Measurements from ENCODE around the gene PSMD12. TPM values are rescaled to one million over a fixed set of nuclear protein-coding genes. Genes with fewer than 3 reads are reported as not detected.
"Not testable (repeated sequence)": the region's sequence is repeated elsewhere in the genome, so short reads cannot be mapped to it uniquely, and the experiment has no call there.

PSMD12 gene
- total RNA-seq, 1 experiment from 2014 or later = 49.4 TPM

GRCh38 chr17:67358612-67359011 is 7.8 kb downstream of the PSMD12 start:
- DNase-seq (ENCODE audit: low read depth) = no peak

- DNase-seq (ENCODE audit: low read depth) = no peak
Measured at GRCh38 chr17:67353929-67354574, 12.3 kb downstream of the PSMD12 start.

GRCh38 chr17:67353161-67353560 is 13.2 kb downstream of the PSMD12 start:
- no peak for DNase-seq (ENCODE audit: low read depth)

GRCh38 chr17:67349420-67349819 is 17.0 kb downstream of the PSMD12 start:
- no peak for DNase-seq (ENCODE audit: low read depth)

- DNase-seq (ENCODE audit: low read depth) = no peak
Measured at GRCh38 chr17:67347826-67348225, 18.6 kb downstream of the PSMD12 start.

- no peak for DNase-seq (ENCODE audit: low read depth)
Measured at GRCh38 chr17:67343237-67343636, 23.1 kb downstream of the PSMD12 start.

GRCh38 chr17:67338353-67338752 is 28.0 kb downstream of the PSMD12 start:
- not testable (repeated sequence) for DNase-seq (ENCODE audit: low read depth)

- no peak for DNase-seq (ENCODE audit: low read depth)
Measured at GRCh38 chr17:67336859-67337258, 29.5 kb downstream of the PSMD12 start.

GRCh38 chr17:67335245-67335835 is 31.0 kb downstream of the PSMD12 start:
- DNase-seq (ENCODE audit: low read depth) = no peak

GRCh38 chr17:67332162-67332508 is 34.2 kb downstream of the PSMD12 start:
- DNase-seq (ENCODE audit: low read depth) = not testable (repeated sequence)

- not testable (repeated sequence) for DNase-seq (ENCODE audit: low read depth)
Measured at GRCh38 chr17:67331381-67332161, 34.8 kb downstream of the PSMD12 start.

GRCh38 chr17:67328026-67328425 is 38.4 kb downstream of the PSMD12 start:
- no peak for DNase-seq (ENCODE audit: low read depth)

GRCh38 chr17:67326959-67327745 is 39.2 kb downstream of the PSMD12 start:
- not testable (repeated sequence) for DNase-seq (ENCODE audit: low read depth)

GRCh38 chr17:67326440-67326839 is 39.9 kb downstream of the PSMD12 start:
- no peak for DNase-seq (ENCODE audit: low read depth)

GRCh38 chr17:67324330-67324729 is 42.0 kb downstream of the PSMD12 start:
- DNase-seq (ENCODE audit: low read depth) = no peak

GRCh38 chr17:67323445-67323844 is 42.9 kb downstream of the PSMD12 start:
- no peak for DNase-seq (ENCODE audit: low read depth)

- DNase-seq (ENCODE audit: low read depth) = no peak
Measured at GRCh38 chr17:67322042-67322787, 44.2 kb downstream of the PSMD12 start.

- DNase-seq (ENCODE audit: low read depth) = not testable (repeated sequence)
Measured at GRCh38 chr17:67321486-67321885, 44.9 kb downstream of the PSMD12 start.

GRCh38 chr17:67316781-67317180 is 49.6 kb downstream of the PSMD12 start:
- no peak for DNase-seq (ENCODE audit: low read depth)

GRCh38 chr17:67315865-67316264 is 50.5 kb downstream of the PSMD12 start:
- DNase-seq (ENCODE audit: low read depth) = no peak

GRCh38 chr17:67312265-67312664 is 54.1 kb downstream of the PSMD12 start:
- no peak for DNase-seq (ENCODE audit: low read depth)
